GM19023 (cell line): ENCODE data around the gene FMNL2.

Experiments
- ATAC-seq: cut with Tn5 transposase; IDR thresholded peaks from one replicate; pipeline ENCODE4 v1.9.1; 2021; ENCODE audit warnings: mild to moderate bottlenecking, moderate library complexity; ENCODE audit not compliant: unreplicated experiment

Gene FMNL2

GRCh38 chr2:152421521-152422370 is 86.8 kb downstream of the FMNL2 start:
- ATAC-seq = no peak

- no peak for ATAC-seq
Measured at GRCh38 chr2:152423684-152424083, 88.7 kb downstream of the FMNL2 start.

GRCh38 chr2:152425765-152426727 is 91.1 kb downstream of the FMNL2 start:
- no peak for ATAC-seq

GRCh38 chr2:152426801-152427200 is 91.8 kb downstream of the FMNL2 start:
- no peak for ATAC-seq

GRCh38 chr2:152427902-152428301 is 92.9 kb downstream of the FMNL2 start:
- no peak for ATAC-seq

GRCh38 chr2:152428800-152429582 is 94.0 kb downstream of the FMNL2 start:
- ATAC-seq = no peak

GRCh38 chr2:152430876-152431275 is 95.9 kb downstream of the FMNL2 start:
- no peak for ATAC-seq

- no peak for ATAC-seq
Measured at GRCh38 chr2:152431370-152432098, 96.6 kb downstream of the FMNL2 start.

GRCh38 chr2:152432206-152432653 is 97.3 kb downstream of the FMNL2 start:
- ATAC-seq = no peak

GRCh38 chr2:152432765-152433164 is 97.8 kb downstream of the FMNL2 start:
- ATAC-seq = no peak

- ATAC-seq = no peak
Measured at GRCh38 chr2:152433289-152433688, 98.3 kb downstream of the FMNL2 start.

GRCh38 chr2:152433791-152434190 is 98.8 kb downstream of the FMNL2 start:
- no peak for ATAC-seq

GRCh38 chr2:152434395-152435182 is 99.6 kb downstream of the FMNL2 start:
- no peak for ATAC-seq

GRCh38 chr2:152436148-152436547 is 101.2 kb downstream of the FMNL2 start:
- ATAC-seq = no peak

GRCh38 chr2:152437276-152438108 is 102.5 kb downstream of the FMNL2 start:
- no peak for ATAC-seq

GRCh38 chr2:152440049-152440448 is 105.1 kb downstream of the FMNL2 start:
- ATAC-seq = no peak

GRCh38 chr2:152440460-152440859 is 105.5 kb downstream of the FMNL2 start:
- no peak for ATAC-seq

- no peak for ATAC-seq
Measured at GRCh38 chr2:152441961-152442360, 107.0 kb downstream of the FMNL2 start.
